A549 (cell line): Measurements from ENCODE around the gene ROR2. TPM values are rescaled to one million over a fixed set of nuclear protein-coding genes. Genes with fewer than 3 reads are reported as not detected.

Source experiments
- ATAC-seq, 2 experiments: fragments of 200-7000 bp in 1 of 2; fragments of >200 bp in 1 of 2; cut with Nextera tagmentation in 1 of 2; cut with Tn5 transposase in 1 of 2; 3 replicates each; pipeline versions ENCODE4 v1.8.0 to v1.9.1; 2018 to 2020; ENCODE audit warnings: mild to moderate bottlenecking in 1 of 2, moderate library complexity in 1 of 2
- CTCF ChIA-PET: fragments of 300-600 bp; sonication (Branson Sonifier 250); formaldehyde crosslinking; extraction: SDS; loops from one replicate; lab custom pipeline; 2021; ENCODE audit warnings: antibody characterized with exemption, inconsistent platforms; lab: Yijun Ruan, JAX
- POLR2A ChIA-PET: fragments of 350-600 bp; formaldehyde crosslinking; extraction: SDS; loops from one replicate; lab custom pipeline; 2021; ENCODE audit warnings: antibody characterized with exemption, inconsistent platforms; lab: Yijun Ruan, JAX
- DNase-seq, 2 experiments: peaks; one replicate each; pipeline versions ENCODE4 v3.0.0 to v3.0.0-alpha.2; 2011 to 2016; ENCODE audit warnings: low read depth in 1 of 2, low spot score in 1 of 2
- FAIRE-seq: peaks from 2 replicates; lab custom pipeline; 2011; peaks lifted over from hg19 to GRCh38; lab: Jason Lieb, UNC
- H3K27ac ChIP-seq, 2 experiments: fragments of >200 bp; sonication (Bioruptor Twin); formaldehyde crosslinking; 3 replicates each; pipeline ENCODE4 v1.5.1; 2016 to 2017
- H3K4me1 ChIP-seq: fragments of >200 bp; sonication (Bioruptor Twin); formaldehyde crosslinking; 3 replicates; pipeline ENCODE4 v1.6.1; 2016
- H3K4me2 ChIP-seq: fragments of >200 bp; sonication (Bioruptor Twin); formaldehyde crosslinking; 3 replicates; pipeline ENCODE4 v1.6.1; 2016
- H3K4me3 ChIP-seq: fragments of >200 bp; sonication (Bioruptor Twin); formaldehyde crosslinking; 3 replicates; pipeline ENCODE4 v1.5.1; 2016
- H3K9me3 ChIP-seq: fragments of >200 bp; sonication (Bioruptor Twin); formaldehyde crosslinking; 3 replicates; pipeline ENCODE4 v1.6.1; 2016
- CBX2 ChIP-seq: fragments of 200-600 bp; sonication (generic); IDR thresholded peaks from 2 replicates; pipeline ENCODE4 v1.6.1; 2016; ENCODE audit warnings: low read depth, mild to moderate bottlenecking, borderline replicate concordance
- CBX8 ChIP-seq: fragments of 200-600 bp; sonication (generic); IDR thresholded peaks from 2 replicates; pipeline ENCODE4 v1.6.1; 2016
- CEBPB ChIP-seq, 2 experiments: fragments of >200 bp in 1 of 2; sonication (Bioruptor Twin) in 1 of 2; formaldehyde crosslinking in 1 of 2; IDR thresholded peaks; 2 replicates each; pipeline ENCODE4 v1.6.1; 2012 to 2016
- CHD4 ChIP-seq: fragments of 200-600 bp; sonication (generic); IDR thresholded peaks from 2 replicates; pipeline ENCODE4 v1.6.1; 2016; ENCODE audit warnings: antibody characterized with exemption, mild to moderate bottlenecking, borderline replicate concordance
- CTCF ChIP-seq: fragments of >200 bp; sonication (Bioruptor Twin); formaldehyde crosslinking; IDR thresholded peaks from 3 replicates; pipeline ENCODE4 v1.5.1; 2016
- E2F6 ChIP-seq: IDR thresholded peaks from 2 replicates; pipeline ENCODE4 v1.6.1; 2012; ENCODE audit warnings: low read depth, borderline replicate concordance
- EHF ChIP-seq: fragments of 250-450 bp; sonication (Bioruptor Pico); IDR thresholded peaks from 2 replicates; pipeline ENCODE4 v1.5.0; 2020; ENCODE audit warnings: mild to moderate bottlenecking
- EHMT2 ChIP-seq: fragments of 200-600 bp; sonication (generic); IDR thresholded peaks from 2 replicates; pipeline ENCODE4 v1.6.1; 2016; ENCODE audit warnings: antibody characterized with exemption, low read depth, mild to moderate bottlenecking, moderate library complexity
- EP300 ChIP-seq, 2 experiments: fragments of >200 bp; sonication (Bioruptor Twin); formaldehyde crosslinking; IDR thresholded peaks; 2 replicates in 1 of 2; 3 replicates in 1 of 2; pipeline ENCODE4 v1.6.1; 2016 to 2017
- FOSB ChIP-seq: fragments of 250-450 bp; sonication (Bioruptor Pico); IDR thresholded peaks from 2 replicates; pipeline ENCODE4 v1.5.0; 2020; ENCODE audit warnings: mild to moderate bottlenecking, moderate library complexity
- HDAC2 ChIP-seq: fragments of 200-600 bp; sonication (generic); IDR thresholded peaks from 2 replicates; pipeline ENCODE4 v1.6.1; 2016
- HEYL ChIP-seq: fragments of 250-450 bp; sonication (Bioruptor Pico); IDR thresholded peaks from 2 replicates; pipeline ENCODE4 v1.8.0; 2021; ENCODE audit warnings: mild to moderate bottlenecking, moderate library complexity
- HOXB13 ChIP-seq: fragments of 250-450 bp; sonication (Bioruptor Pico); IDR thresholded peaks from 2 replicates; pipeline ENCODE4 v1.5.0; 2020; ENCODE audit warnings: low read depth, mild to moderate bottlenecking, moderate library complexity
- HOXB5 ChIP-seq: fragments of 250-450 bp; sonication (Bioruptor Pico); IDR thresholded peaks from 2 replicates; pipeline ENCODE4 v1.5.0; 2020; ENCODE audit warnings: mild to moderate bottlenecking, moderate library complexity
- JUN ChIP-seq, 2 experiments: fragments of >200 bp; sonication (Bioruptor Twin); formaldehyde crosslinking; IDR thresholded peaks; 2 replicates in 1 of 2; 3 replicates in 1 of 2; pipeline ENCODE4 v1.6.1; 2016 to 2017
- KDM1A ChIP-seq: fragments of 200-600 bp; sonication (generic); IDR thresholded peaks from 2 replicates; pipeline ENCODE4 v1.6.1; 2016; ENCODE audit warnings: low read depth, mild to moderate bottlenecking
- MAZ ChIP-seq: fragments of 150-350 bp; IDR thresholded peaks from 2 replicates; pipeline ENCODE4 v1.6.1; 2014; ENCODE audit warnings: antibody characterized with exemption, low read depth, low read length, borderline replicate concordance
- MYC ChIP-seq: IDR thresholded peaks from 2 replicates; pipeline ENCODE4 v1.6.1; 2012; ENCODE audit warnings: mild to moderate bottlenecking, inconsistent platforms, low read length, improper control_type of control experiment, borderline replicate concordance
- NFE2L2 ChIP-seq: fragments of 150-350 bp; conservative IDR thresholded peaks from 2 replicates; pipeline ENCODE4 v1.6.1; 2014; ENCODE audit warnings: low read length
- PHF8 ChIP-seq: fragments of 200-600 bp; sonication (generic); IDR thresholded peaks from 2 replicates; pipeline ENCODE4 v1.6.1; 2016; ENCODE audit warnings: low read depth, mild to moderate bottlenecking, antibody characterized with exemption, moderate library complexity, borderline replicate concordance
- POLR2AphosphoS2 ChIP-seq: conservative IDR thresholded peaks from 2 replicates; pipeline ENCODE4 v1.6.1; 2012; ENCODE audit warnings: low read length, improper control_type of control experiment, inconsistent platforms
- REST ChIP-seq: fragments of 200-600 bp; sonication (generic); IDR thresholded peaks from 2 replicates; pipeline ENCODE4 v1.6.1; 2016; ENCODE audit warnings: antibody characterized with exemption, mild to moderate bottlenecking, moderate library complexity
- RFX5 ChIP-seq: fragments of 450-650 bp; IDR thresholded peaks from 2 replicates; pipeline ENCODE4 v1.7.1; 2014; ENCODE audit warnings: antibody characterized with exemption, mild to moderate bottlenecking, moderate library complexity
- SMC3 ChIP-seq: fragments of >200 bp; sonication (Bioruptor Twin); formaldehyde crosslinking; IDR thresholded peaks from 3 replicates; pipeline ENCODE4 v1.6.1; 2018; ENCODE audit warnings: inconsistent platforms
- SREBF2 ChIP-seq: fragments of 450-650 bp; IDR thresholded peaks from 2 replicates; pipeline ENCODE4 v1.6.1; 2014; ENCODE audit warnings: mild to moderate bottlenecking, moderate library complexity
- TFCP2L1 ChIP-seq: fragments of 250-450 bp; sonication (Bioruptor Pico); IDR thresholded peaks from 2 replicates; pipeline ENCODE4 v1.5.0; 2021; ENCODE audit warnings: mild to moderate bottlenecking
- TP53 ChIP-seq: fragments of 250-450 bp; sonication (Bioruptor Pico); IDR thresholded peaks from 2 replicates; pipeline ENCODE4 v1.5.0; 2021; ENCODE audit warnings: mild to moderate bottlenecking, moderate library complexity
- WGBS: methylation state at CpG from one replicate; pipeline ENCODE4 v1.1.6; 2017; ENCODE audit errors: missing lambda C conversion rate; 5-methylcytosine and 5-hydroxymethylcytosine counted together
- polyA plus RNA-seq, 4 experiments: library from polyadenylated mRNA; depleted of rRNA in 3 of 4; stranded (reverse); fragments of >200 nt; fragmentation: RNase III in 1 of 4; extraction: RNeasy Plus Mini Kit Qiagen cat#74134 plus additional on column Dnase treatment in 1 of 4; gene quantifications; 2 replicates in 3 of 4; 3 replicates in 1 of 4; pipeline ENCODE4 v1.2.3, GENCODE V29; 2011 to 2017
- TF ChIP-seq, protein P1 (sequence below): IDR thresholded peaks from 2 replicates; pipeline ENCODE4 v1.6.1; 2012

ROR2 gene
- polyA plus RNA-seq, 2 of the 4 experiments (the other 2 are of a cell fraction): 0.12 to 0.53 TPM

- Histone ChIP-seq H3K4me1 (no peaks in the 10 kb centered on the region), H3K4me3 (no peak overlapping the region), H3K27ac (no peak overlapping the region), H3K4me2 (no peak overlapping the region), H3K9me3 (no peaks in the 10 kb centered on the region)
- DNase-seq: no peak
- no peak for FAIRE-seq
- POLR2A ChIA-PET: no interaction called here
- WGBS: 70% methylated on average over 9 of the region's 9 CpGs
- no peak for ATAC-seq
- CTCF ChIA-PET: interaction anchor here (0.6 to 2.6 kb wide), 4 partner anchors 18 to 744 kb away, joined by 3 to 8 read pairs (median 5); no protein-coding TSS in a partner anchor
- TF ChIP-seq CHD4 (no peak), HEYL (CRISPR knock-in tag) (no peak), TFCP2L1 (CRISPR knock-in tag) (no peak), NFE2L2 (no peak), HOXB5 (CRISPR knock-in tag) (no peak), SREBF2 (no peak), PHF8 (no peak), FOSB (CRISPR knock-in tag) (no peak), KDM1A (no peak), HOXB13 (CRISPR knock-in tag) (no peak)
Measured at GRCh38 chr9:91658513-91659105, 291.4 kb downstream of the ROR2 start.

DNA sequence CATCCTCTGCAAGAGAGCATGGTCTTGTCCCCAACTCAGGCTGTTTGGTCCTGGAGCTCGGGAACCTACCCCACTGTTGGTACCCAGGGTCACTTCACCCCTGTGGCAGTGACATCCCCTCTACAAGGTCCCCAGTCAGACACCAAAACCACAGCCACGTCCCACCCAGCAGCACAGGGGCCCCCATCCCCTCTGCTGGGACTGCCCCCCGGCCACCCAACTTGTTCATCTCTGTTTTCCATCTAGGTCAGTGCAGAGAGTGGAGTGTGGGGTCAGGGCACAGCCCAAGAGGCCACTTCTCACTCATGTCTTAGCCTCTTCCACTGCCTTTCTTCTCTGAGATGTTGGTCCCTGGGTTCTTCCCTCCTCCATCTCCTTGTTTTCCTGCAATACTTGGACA lies 292.5 kb downstream of the ROR2 start:
- ATAC-seq (no peak), DNase-seq (no peak), FAIRE-seq (no peak)
- WGBS: 17% methylated on average over 2 of the region's 3 CpGs
- TF ChIP-seq CEBPB (IDR thresholded peaks at IDR 0.05) (no peak), CBX2 (no peak), MYC (no peak), EHMT2 (no peak), JUN (IDR thresholded peaks at IDR 0.05) (no peak), EHF (CRISPR knock-in tag) (no peak), TP53 (CRISPR knock-in tag) (no peak), CHD4 (no peak), CTCF (no peak)
- ChIA-PET POLR2A (no interaction called here), CTCF (interaction anchor here (1.0 to 1.3 kb wide), 2 partner anchors 18 to 742 kb away, joined by 4 read pairs; no protein-coding TSS in a partner anchor)
- Histone ChIP-seq H3K27ac (no peak overlapping the region), H3K4me3 (no peak overlapping the region), H3K4me1 (no peaks in the 10 kb centered on the region), H3K4me2 (no peak overlapping the region), H3K9me3 (no peaks in the 10 kb centered on the region)

DNA sequence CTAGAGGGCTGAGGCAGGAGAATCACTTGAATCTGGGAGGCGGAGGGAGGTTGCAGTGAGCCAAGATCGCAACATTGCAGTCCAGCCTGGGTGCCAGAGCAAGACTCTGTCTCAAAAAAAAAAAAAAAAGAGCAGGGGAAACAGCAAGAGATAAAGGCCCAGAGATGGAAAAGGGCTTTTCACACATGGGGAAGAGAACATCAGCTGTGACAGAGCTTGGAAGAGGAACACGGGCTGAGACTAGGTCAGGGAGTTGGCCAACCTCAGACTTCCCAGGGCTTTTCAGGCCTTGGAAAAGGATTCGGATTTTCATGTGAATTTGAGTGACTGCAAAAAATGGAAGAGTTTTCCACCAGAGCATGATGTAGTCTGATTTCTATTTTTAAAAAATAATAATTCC lies 294.4 kb downstream of the ROR2 start:
- Histone ChIP-seq H3K9me3 (no peaks in the 10 kb centered on the region), H3K4me1 (no peaks in the 10 kb centered on the region), H3K4me2 (no peak overlapping the region), H3K4me3 (no peak overlapping the region), H3K27ac (no peak overlapping the region)
- TF ChIP-seq TP53 (CRISPR knock-in tag) (no peak), JUN (IDR thresholded peaks at IDR 0.05) (no peak), PHF8 (no peak), REST (no peak), RFX5 (no peak), E2F6 (no peak), HDAC2 (no peak), CBX8 (no peak), EP300 (IDR thresholded peaks at IDR 0.05) (no peak), POLR2AphosphoS2 (no peak), MAZ (no peak), SMC3 (no peak), HOXB5 (CRISPR knock-in tag) (no peak)
- TF ChIP-seq, protein P1, sequence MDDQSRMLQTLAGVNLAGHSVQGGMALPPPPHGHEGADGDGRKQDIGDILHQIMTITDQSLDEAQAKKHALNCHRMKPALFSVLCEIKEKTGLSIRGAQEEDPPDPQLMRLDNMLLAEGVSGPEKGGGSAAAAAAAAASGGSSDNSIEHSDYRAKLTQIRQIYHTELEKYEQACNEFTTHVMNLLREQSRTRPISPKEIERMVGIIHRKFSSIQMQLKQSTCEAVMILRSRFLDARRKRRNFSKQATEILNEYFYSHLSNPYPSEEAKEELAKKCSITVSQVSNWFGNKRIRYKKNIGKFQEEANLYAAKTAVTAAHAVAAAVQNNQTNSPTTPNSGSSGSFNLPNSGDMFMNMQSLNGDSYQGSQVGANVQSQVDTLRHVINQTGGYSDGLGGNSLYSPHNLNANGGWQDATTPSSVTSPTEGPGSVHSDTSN: no peak
- CTCF ChIA-PET: interaction anchor here (0.9 to 1.2 kb wide), 2 partner anchors 10 to 44 kb away, joined by 3 read pairs; no protein-coding TSS in a partner anchor
- DNase-seq (no peak), FAIRE-seq (no peak), ATAC-seq (no peak)
- POLR2A ChIA-PET: no interaction called here
- WGBS: 49% methylated on average over 4 of the region's 4 CpGs
